Glomerular endothelial cell (primary cell): ENCODE data around the gene AMHR2. TPM values are rescaled to one million over a fixed set of nuclear protein-coding genes. Genes with fewer than 3 reads are reported as not detected.
A peak's percentile ranks its signal among the peaks of the same experiment; 100 is the strongest.
"Not testable (repeated sequence)": the region's sequence is repeated elsewhere in the genome, so short reads cannot be mapped to it uniquely, and the experiment has no call there.

Experiments used
- DNase-seq: peaks from one replicate; pipeline ENCODE4 v3.0.0-alpha.2; 2011; ENCODE audit warnings: low read depth, low spot score; ENCODE audit errors: extremely low read depth
- total RNA-seq: library from RNA; depleted of rRNA; stranded (reverse); fragments of >200 nt; gene quantifications from 2 replicates; pipeline ENCODE4 v1.2.3, GENCODE V29; 2015

The AMHR2 gene
- not detected in 2 replicates for total RNA-seq

GRCh38 chr12:53423597-53423996 lies at the start of gene AMHR2:
AMHR2 (plus strand) TSS chr12:53423855; CDS start chr12:53423935, 80 bp downstream.
- DNase-seq: no peak

- not testable (repeated sequence) for DNase-seq
Measured at GRCh38 chr12:53374277-53374676, 49.4 kb upstream of the AMHR2 start.

- DNase-seq: no peak
Measured at GRCh38 chr12:53376747-53377146, 46.9 kb upstream of the AMHR2 start.

- no peak for DNase-seq
Measured at GRCh38 chr12:53378222-53378621, 45.4 kb upstream of the AMHR2 start.

- no peak for DNase-seq
Measured at GRCh38 chr12:53378724-53379388, 44.8 kb upstream of the AMHR2 start.

GRCh38 chr12:53379389-53380103 lies 44.1 kb upstream of the AMHR2 start:
- DNase-seq: peak; percentile 100

GRCh38 chr12:53380104-53380793 lies 43.4 kb upstream of the AMHR2 start, which contains the start of gene SP1:
SP1 (plus strand) TSS chr12:53380176; CDS start chr12:53380292, 116 bp downstream.
- no peak for DNase-seq

- no peak for DNase-seq
Measured at GRCh38 chr12:53380794-53381730, 42.6 kb upstream of the AMHR2 start.

GRCh38 chr12:53381731-53382630 lies 41.7 kb upstream of the AMHR2 start:
- DNase-seq: no peak

GRCh38 chr12:53383258-53383657 lies 40.4 kb upstream of the AMHR2 start:
- no peak for DNase-seq

GRCh38 chr12:53386381-53386780 lies 37.3 kb upstream of the AMHR2 start:
- not testable (repeated sequence) for DNase-seq

GRCh38 chr12:53388932-53389331 lies 34.7 kb upstream of the AMHR2 start:
- DNase-seq: no peak

- DNase-seq: no peak
Measured at GRCh38 chr12:53389702-53390101, 34.0 kb upstream of the AMHR2 start.

- DNase-seq: no peak
Measured at GRCh38 chr12:53391724-53392123, 31.9 kb upstream of the AMHR2 start.

GRCh38 chr12:53399896-53400295 lies 23.8 kb upstream of the AMHR2 start:
- no peak for DNase-seq

- not testable (repeated sequence) for DNase-seq
Measured at GRCh38 chr12:53402351-53402750, 21.3 kb upstream of the AMHR2 start.

- no peak for DNase-seq
Measured at GRCh38 chr12:53402871-53403270, 20.8 kb upstream of the AMHR2 start.

GRCh38 chr12:53410951-53411350 lies 12.7 kb upstream of the AMHR2 start:
- no peak for DNase-seq

- no peak for DNase-seq
Measured at GRCh38 chr12:53413485-53414204, 10.0 kb upstream of the AMHR2 start.
